ENCODE results near the gene PPIE.

GRCh38 chr1:39758556-39759435, 20.1 kb downstream of the PPIE start:
- TF ChIP-seq CTCF (IDR thresholded peaks at IDR 0.05) (no peak), POLR2A (IDR thresholded peaks at IDR 0.05) (no peak)

All from lower leg skin (tissue), 3 donors.